Measurements from ENCODE around the gene CDCA3. TPM values are rescaled to one million over a fixed set of nuclear protein-coding genes. Genes with fewer than 3 reads are reported as not detected.

The CDCA3 gene
- total and polyA plus RNA-seq, 2 experiments from 2014 or later: 47.4 to 75.6 TPM

- TF ChIP-seq POLR2AphosphoS5 (IDR thresholded peaks at IDR 0.05; ENCODE audit: low read depth) (no peak), STAT1 (IDR thresholded peaks at IDR 0.05; ENCODE audit: unreplicated experiment) (no peak), ZNF331 (CRISPR knock-in tag; IDR thresholded peaks at IDR 0.05; ENCODE audit: low read depth) (no peak), EZH2phosphoT487 (IDR thresholded peaks at IDR 0.05; ENCODE audit: unreplicated experiment) (no peak), REST (IDR thresholded peaks at IDR 0.05; ENCODE audit: unreplicated experiment) (no peak), ETS1 (IDR thresholded peaks at IDR 0.05) (no peak), JUNB (IDR thresholded peaks at IDR 0.05; ENCODE audit: unreplicated experiment) (no peak), CREB1 (CRISPR knock-in tag; IDR thresholded peaks at IDR 0.05; ENCODE audit: low read depth) (no peak)
Measured at GRCh38 chr12:6817098-6817497, 34.0 kb downstream of the CDCA3 start (continued).

GRCh38 chr12:6816598-6816997 is 34.5 kb downstream of the CDCA3 start:
- H3K4me2 ChIP-seq: no peak overlapping the region
- Mint-ChIP-seq H3K27me3 (ENCODE audit: insufficient read depth, low read depth, poor library complexity) (peaks cover 41% of the 10 kb centered on the region), H3K4me3 (no peak overlapping the region), H3K9me3 (no peaks in the 10 kb centered on the region), H3K4me1 (peaks cover 38% of the 10 kb centered on the region), H3K27ac (no peak overlapping the region), H3K36me3 (ENCODE audit: low read depth) (no peaks in the 10 kb centered on the region)
- H3F3A ChIP-seq (replicated peaks; ENCODE audit: low read depth): peaks cover 8% of the 10 kb centered on the region; the same call in 1 of the 2 replicates
- DNase-seq (ENCODE audit: low spot score): no peak
- H3K9me2 ChIP-seq (ENCODE audit: insufficient read depth): no peaks in the 10 kb centered on the region
- peaks cover 19% of the 10 kb centered on the region for H3K27me3 ChIP-seq (ENCODE audit: insufficient read depth)
- H3K4me1 ChIP-seq (ENCODE audit: insufficient read depth): peaks cover 29% of the 10 kb centered on the region
- no peak overlapping the region for H3K4me3 ChIP-seq
- TF ChIP-seq CREB1 (CRISPR knock-in tag; IDR thresholded peaks at IDR 0.05; ENCODE audit: low read depth) (no peak), EZH2 (IDR thresholded peaks at IDR 0.05; ENCODE audit: low read depth, unreplicated experiment) (no peak), STAT1 (IDR thresholded peaks at IDR 0.05; ENCODE audit: unreplicated experiment) (no peak), ETS1 (IDR thresholded peaks at IDR 0.05) (no peak), REST (IDR thresholded peaks at IDR 0.05; ENCODE audit: unreplicated experiment) (no peak), JUNB (IDR thresholded peaks at IDR 0.05; ENCODE audit: unreplicated experiment) (no peak), NANOG (IDR thresholded peaks at IDR 0.05; ENCODE audit: borderline replicate concordance) (no peak), POLR2AphosphoS5 (IDR thresholded peaks at IDR 0.05; ENCODE audit: low read depth) (no peak)
- no peaks in the 10 kb centered on the region for H3K79me2 ChIP-seq (replicated peaks; ENCODE audit: insufficient read depth)
- H2AFZ ChIP-seq: no peak overlapping the region
- H3K27ac ChIP-seq (ENCODE audit: low read depth): no peak overlapping the region
- no peak for ATAC-seq
- H3K36me3 ChIP-seq (ENCODE audit: insufficient read depth): no peaks in the 10 kb centered on the region
- H4K20me1 ChIP-seq (replicated peaks; ENCODE audit: insufficient read depth): no peaks in the 10 kb centered on the region

All from GM23338 (cell line).